GM18909 (cell line): ENCODE measurements around the gene VASN.

Experiments
- ATAC-seq: cut with Tn5 transposase; IDR thresholded peaks from one replicate; pipeline ENCODE4 v1.9.1; 2021; ENCODE audit warnings: mild to moderate bottlenecking; ENCODE audit not compliant: unreplicated experiment, poor library complexity

The VASN gene

DNA sequence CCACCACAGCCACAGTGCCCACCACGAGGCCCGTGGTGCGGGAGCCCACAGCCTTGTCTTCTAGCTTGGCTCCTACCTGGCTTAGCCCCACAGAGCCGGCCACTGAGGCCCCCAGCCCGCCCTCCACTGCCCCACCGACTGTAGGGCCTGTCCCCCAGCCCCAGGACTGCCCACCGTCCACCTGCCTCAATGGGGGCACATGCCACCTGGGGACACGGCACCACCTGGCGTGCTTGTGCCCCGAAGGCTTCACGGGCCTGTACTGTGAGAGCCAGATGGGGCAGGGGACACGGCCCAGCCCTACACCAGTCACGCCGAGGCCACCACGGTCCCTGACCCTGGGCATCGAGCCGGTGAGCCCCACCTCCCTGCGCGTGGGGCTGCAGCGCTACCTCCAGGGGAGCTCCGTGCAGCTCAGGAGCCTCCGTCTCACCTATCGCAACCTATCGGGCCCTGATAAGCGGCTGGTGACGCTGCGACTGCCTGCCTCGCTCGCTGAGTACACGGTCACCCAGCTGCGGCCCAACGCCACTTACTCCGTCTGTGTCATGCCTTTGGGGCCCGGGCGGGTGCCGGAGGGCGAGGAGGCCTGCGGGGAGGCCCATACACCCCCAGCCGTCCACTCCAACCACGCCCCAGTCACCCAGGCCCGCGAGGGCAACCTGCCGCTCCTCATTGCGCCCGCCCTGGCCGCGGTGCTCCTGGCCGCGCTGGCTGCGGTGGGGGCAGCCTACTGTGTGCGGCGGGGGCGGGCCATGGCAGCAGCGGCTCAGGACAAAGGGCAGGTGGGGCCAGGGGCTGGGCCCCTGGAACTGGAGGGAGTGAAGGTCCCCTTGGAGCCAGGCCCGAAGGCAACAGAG is 10.5 kb downstream of the VASN start:
- no peak for ATAC-seq

DNA sequence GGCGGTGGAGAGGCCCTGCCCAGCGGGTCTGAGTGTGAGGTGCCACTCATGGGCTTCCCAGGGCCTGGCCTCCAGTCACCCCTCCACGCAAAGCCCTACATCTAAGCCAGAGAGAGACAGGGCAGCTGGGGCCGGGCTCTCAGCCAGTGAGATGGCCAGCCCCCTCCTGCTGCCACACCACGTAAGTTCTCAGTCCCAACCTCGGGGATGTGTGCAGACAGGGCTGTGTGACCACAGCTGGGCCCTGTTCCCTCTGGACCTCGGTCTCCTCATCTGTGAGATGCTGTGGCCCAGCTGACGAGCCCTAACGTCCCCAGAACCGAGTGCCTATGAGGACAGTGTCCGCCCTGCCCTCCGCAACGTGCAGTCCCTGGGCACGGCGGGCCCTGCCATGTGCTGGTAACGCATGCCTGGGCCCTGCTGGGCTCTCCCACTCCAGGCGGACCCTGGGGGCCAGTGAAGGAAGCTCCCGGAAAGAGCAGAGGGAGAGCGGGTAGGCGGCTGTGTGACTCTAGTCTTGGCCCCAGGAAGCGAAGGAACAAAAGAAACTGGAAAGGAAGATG is 11.2 kb downstream of the VASN start:
- no peak for ATAC-seq

DNA sequence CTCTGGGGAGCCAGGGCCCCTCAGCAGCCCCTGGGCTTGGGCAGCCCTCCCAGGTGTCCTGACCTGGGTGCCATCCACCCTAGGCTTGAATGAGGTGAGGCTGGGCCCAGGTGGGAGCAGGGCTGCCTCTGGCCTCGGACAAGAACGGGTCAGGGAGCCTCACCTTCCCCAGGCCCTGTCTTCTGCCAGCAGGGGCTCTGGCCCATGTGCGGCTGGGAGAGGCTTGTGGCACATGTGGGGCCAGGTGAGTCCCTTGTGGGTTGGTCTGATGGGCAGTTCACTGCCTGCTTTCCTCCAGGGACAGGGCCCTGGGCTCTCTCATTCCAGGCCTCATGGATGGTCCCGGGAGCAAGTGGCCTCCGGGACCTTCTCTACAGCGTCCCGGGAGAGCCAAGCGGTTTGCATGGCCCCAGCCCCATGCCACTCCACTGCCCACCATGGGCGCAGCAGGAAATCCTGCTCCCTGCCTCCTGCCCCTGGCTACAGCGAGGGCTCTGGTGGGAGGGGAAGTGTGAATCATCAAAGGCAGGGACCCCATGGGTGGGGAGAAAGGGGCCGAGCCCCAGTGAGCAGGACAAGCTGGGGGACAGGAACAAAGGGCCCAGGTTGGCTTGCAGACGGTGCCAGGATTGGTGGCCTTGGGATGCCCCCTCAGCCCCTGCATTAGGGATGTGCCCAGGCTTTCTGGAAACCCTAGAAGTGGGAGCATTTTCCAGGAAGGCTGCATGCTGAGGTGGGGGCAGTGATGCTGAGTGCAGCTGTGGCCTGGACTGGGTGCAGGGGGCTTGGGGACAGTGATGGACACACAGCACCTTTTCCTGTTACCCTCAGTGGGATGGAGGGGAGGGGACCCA is 12.2 kb downstream of the VASN start:
- no peak for ATAC-seq

DNA sequence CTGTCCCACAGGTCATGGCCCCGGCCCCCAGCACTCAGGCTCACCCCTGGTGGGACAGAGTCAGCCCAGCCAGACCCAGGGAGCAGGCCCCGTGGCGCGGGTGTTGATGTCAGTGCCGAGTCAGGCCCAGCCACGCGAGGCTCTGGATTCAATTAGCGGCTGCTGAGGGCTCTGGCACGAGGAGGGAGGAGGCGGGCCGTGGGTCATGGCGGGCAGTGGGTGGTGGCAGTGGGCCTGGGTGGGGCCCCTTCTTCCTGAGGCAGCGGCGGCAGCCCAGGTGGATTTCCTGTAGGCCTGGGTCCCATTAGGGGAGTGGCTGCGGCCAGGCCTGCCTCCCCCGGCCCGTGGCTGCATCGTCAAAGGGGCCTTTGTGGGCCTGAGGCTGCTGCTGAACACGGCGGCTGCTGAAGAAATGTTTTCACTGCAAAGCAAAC is 12.9 kb downstream of the VASN start:
- no peak for ATAC-seq

DNA sequence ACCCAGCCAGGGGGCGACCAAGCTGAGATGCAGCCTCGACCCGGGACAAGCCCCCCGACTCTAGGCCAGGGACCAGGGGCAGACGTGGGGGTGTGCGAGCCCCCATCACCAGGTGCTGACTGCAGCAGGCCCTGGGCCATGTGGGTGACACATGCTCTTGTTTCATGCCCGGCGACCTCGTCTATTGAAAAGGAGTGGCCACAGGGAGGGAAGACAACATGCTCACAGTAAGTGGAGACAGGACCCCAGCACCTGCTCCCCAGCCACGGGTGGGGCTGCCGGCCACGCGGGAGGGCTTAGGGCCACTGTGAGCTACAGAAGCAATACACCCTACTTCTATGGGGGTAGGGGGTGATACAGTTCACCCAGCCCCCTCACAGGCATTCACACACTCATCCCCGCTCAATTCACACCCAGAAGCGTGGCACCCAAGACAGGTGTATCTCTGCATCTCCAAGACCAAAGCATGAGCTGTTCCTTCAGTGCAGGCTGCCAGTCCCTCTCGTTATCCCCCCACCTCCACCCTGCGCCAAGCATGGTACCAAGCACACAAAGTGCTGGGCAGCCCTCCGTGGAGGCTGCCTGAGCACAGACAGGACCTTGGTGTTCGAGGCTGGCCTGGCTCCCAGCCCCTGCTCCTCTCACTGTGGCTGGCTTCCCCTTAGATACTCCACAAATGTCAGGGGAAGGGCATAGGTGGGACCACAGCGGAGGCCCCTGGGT is 13.6 kb downstream of the VASN start:
- no peak for ATAC-seq

DNA sequence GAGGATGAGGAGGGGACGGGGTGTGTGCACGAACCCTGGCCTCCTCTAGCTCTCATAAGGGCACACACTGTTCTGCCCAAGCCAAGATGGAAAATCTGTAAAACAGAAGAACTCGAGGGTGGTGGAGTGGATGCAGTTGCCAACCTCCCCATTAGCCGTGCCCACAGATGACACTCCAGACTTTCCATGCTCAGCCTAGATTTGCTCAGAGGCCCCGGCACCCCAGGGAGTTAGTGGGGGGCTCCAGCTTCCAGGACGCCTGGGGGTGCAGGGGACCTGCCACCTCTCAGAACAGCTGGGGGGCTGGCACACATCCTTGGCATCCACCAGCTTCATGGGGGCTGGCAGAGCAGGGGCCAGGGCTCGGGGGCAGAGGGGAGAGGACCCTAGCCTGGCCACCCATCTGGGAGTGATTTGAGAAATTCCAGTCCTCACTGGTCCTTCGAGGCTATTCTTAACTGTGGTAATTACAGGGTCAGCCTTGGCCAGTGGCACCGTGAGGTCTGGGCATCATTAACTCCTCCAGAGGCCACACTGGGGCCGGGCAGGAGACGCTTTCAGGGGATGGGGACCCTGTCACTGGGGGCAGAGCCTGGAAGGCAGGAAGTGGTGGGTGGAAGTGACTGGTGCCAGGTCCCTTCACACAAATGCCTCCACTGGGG is 14.3 kb downstream of the VASN start:
- ATAC-seq = no peak

DNA sequence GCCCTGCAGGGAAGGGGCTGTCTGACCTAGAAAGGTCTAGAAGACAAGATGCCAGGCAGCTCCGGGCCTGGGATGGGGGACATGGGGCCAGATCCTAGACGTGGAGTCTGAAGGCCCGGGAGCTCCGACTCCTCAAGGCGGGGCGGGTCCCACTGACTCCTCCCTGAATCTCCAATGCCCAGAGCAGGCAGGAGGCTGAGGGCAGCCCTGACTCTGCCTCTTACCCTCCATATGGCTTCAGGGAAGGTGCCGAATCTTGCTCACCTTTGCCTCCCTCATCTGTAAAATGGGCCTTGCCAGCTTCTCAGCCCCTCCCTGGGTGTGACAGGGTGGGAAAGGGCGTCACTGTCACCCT is 14.8 kb downstream of the VASN start:
- ATAC-seq = no peak

DNA sequence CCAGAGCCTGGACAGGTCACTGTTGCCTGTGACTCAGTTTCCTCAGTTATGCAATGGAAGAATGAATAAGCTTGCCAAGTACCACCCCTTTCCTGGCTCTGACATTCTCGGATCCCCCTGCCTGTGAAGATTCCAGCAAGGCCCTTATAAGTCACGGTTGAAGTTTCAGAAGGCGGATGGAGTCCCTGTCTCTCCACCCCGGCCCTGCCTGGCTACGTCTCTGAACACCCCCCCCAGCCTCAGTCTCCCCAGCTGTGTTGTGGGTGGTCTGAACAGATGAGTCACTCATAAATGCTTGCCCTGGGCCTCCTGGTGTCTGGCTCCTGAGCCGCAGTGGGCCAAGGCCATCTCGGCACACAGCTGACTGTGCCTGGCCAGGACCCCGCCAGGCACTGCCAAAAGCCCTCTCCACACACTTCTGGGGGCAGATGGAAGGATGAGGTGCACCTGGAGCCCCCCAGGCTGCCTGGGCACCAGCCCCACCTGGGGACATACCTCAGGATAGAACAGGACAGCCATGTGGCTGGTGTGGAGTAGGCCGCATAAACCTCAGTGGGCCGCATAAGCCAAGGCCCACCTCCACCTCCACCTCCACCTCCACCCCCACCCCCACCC is 15.4 kb downstream of the VASN start:
- no peak for ATAC-seq

DNA sequence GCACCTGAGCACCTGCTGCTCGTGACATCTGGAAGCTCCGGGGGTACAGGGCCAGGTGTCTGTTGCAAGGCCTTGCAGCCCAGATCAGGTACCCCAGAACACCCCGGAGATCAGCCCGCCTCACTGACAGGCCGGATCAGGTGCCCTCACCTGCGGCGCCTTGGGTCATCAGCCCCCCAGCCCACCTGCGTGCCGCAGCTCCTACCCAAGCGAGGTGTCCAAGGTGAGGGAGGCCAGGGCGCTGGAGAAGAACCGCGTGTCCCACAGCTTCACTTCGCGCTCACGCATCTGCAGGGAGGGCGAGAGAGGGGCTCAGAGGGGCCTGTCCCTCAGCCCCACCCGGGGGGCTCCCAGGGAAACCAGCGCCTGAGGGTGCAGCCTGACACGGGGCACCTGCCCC is 16.1 kb downstream of the VASN start:
- ATAC-seq = no peak

DNA sequence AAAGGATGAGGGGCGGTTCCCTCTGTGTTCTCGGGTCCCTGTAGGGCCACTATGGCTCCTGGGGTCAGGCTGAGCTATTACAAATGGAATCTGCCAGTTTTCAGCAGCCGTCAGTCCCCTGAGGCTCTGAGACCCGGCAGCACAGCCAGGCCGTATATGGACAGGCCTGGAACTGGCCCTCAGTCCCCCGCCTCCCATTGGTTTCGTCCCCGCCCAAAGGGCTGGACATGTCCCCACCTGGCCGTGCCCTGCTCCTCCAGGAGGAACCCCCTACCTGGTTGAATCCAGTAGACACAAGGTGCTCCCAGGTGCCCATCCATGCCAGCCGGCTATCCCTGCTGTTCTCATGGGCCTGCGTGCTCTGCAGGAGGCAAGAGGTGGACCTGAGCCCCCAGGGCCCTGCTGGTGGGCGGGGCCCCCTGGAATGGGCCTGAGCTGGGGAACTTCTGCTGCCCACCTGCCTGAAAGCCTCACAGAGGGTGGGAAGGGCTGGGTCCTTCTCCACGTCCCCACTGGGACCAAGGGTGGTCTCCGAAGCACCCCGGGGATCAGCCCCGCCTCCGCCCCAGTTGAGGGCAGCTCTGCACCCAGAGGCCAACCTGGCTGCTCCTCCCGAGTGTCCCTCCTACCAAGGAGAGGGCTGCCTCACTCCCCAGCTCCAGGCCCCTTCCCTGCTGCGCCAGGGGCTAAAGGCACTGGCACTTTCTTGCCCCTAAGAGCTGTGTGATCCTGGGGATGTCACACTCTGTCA is 16.8 kb downstream of the VASN start:
- no peak for ATAC-seq

DNA sequence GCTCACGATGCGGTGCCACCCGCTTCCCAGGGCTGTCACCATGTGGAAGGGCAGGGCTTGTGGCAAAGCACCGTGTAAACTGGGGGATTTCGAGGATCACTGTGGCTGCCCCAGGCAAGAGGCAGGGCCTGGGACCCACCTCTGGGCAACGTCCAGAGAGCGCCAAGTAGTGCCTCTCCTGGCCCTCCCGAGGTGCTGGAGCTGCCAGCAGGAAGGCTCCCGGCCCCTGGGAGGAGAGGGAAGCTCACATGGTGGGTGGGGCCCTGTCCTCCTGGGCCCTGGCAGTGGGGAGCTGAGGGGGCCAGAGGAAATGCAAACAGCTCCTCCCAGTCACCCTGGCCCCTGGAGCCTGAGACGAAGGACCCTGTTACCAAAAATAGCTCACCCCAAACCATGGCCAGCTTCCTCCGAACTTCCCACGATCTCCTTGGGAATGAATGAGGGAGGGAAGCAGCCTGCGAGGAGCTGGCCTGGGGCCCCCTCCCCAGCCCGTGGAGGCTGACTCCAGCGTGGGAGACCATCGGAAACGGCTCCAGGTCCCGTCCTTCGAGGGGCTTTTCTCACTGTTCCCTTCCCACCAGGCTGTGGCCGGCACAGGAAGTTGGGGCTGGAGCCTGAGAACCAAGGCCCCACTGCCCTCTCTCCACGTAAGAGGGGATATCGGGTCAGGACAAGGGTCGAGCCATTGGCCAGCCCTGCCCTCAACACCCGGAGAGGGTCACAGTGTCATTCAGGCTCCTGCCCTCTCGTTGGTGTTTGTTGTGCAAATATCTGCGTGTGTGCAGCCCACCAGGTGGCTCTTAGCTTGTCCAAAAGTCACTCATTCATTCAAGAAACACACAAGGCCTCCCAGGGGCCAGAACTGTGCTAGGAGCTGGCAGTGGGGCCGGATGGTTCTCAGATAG is 17.7 kb downstream of the VASN start:
- ATAC-seq = no peak

DNA sequence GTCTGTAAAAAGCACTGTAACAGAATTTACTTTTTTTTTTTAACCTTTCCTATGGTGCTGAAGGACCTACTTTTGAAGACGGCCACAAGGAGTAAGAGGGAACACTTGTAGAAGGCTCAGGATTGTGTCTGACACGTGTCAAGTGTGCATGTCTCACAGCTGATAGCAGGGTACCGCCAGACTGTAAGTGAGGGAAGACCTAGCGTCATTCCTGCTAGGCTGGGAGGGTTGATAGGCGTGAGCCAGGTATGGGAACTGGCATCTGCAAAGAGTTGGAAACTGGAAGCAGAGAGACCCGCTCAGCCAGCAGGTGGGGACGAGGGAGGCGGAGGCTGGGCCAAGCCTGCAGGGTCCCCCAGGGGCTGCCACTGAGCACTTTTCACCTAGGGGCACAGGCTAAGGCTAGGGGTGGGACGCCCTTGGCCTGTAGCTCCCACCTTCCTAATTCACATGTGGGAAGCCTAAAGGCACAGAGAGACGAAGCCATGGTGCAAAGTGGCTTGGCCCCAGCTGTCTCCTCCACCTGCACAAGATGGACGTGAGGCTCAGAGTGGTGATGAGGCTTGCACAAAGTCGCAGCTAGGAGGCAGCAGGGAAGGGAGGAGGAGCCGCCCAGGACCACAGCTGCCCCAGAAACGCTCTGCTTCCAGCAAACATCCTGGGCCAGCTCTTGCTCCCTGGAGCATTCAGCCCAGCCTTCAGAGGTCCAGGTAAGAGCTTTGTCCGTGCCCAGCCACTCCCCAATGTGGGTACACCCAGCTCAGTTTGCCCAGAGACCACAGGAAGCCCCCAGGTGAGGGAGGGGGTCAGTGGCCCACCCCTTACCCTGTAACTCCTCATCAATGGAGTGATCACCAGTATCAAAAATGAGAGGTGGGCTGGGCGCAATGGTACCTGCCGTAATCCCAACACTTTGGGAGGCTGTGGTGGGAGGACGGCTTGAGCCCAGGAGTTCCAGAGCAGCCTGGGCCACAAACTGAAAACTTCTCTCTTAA is 18.9 kb downstream of the VASN start:
- ATAC-seq = no peak

DNA sequence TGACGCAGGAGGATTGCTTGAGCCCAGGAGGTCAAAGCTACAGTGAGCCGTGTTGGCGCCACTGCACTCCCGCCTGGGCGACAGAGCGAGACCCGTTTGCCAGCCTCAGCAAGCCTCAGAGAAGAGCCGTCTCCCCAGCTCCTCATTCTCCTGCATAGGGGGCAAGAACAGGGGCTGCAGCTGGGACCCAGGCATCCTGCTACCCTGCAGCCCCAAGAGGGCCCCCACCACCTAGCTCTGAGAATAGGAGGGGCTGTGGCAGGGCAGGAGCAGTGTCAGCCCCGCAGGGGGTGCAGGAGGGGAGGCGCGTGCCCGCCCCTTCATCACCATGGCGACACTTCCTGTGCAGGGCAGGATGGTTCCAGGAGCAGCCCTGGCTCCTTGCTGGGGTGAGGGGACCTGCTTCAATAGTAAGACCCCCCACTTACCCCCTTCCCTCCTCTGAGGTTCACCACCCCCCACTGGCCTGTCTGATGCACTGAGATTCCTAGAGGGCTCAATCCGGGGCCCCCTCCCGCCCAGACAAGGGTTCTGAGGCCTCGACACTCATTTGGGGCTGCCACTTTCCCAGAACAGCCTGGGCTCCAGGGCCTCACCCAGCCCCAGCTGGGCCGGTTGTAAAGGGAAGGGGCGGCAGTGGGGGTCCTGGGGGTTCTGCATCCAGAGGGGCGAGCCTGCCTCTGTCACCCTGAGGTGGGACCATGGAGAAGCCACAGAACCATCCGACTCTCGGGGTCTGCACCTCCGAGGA is 20.2 kb downstream of the VASN start:
- no peak for ATAC-seq

DNA sequence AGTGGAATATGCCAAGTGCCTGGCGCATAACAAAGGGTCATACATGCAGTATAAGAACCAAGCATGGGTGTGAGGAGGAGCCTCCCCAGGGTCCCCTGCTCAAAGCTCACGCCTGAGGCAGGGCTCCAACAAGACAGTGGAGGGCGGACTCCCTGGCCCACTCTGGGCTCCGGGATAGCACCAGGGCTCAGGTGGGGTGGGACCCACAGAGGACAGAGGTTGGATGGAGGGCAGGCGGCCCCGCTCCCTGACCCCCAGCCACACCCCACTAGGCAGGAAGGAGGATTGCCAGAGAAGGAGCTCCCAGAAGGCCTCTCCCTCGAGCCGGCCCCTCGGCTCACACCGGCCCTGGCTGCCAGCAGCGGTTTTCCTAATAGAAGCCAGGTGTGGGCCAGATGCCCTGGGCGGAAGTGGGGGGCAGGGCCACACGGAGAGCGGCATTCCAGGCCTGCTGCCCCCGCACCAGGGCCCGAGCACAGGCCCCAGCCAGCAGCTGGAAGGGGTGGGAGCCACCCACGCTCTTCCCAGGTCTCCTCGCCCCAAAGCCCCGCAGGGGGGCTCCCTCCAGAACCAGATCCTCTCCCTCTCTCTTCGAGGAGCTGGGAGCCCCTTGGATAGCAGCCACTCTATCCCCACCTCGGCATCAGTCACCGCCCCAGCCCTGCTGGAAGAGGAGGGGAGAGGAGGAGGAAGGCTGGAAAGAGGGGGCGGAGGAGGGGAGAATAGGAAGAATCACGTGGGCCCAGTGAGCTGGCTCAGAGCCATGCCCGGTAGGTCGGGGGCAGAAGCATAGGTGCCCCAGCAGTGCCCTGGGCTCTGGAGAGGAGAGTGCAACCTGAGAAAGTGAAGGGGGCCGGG is 21.0 kb downstream of the VASN start:
- ATAC-seq = no peak

DNA sequence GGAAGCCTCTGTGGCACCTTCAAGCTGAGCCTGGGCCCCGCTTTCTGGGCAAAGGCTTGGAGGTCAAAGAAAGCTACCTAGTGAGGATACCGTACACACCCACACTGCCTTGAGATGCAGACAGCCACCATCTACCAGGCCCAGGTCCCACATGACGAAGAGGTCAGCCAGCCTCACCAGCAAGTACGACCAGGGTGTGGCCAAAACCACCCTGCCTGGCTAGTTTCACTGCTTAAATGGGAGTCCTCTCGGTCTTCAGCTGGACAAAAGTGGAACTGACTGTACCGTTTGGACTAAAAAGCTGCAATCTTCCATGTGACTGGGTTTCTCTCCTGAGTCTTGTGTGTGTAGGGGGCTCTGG is 21.6 kb downstream of the VASN start:
- no peak for ATAC-seq
